ENCODE data around the gene RIC8B. TPM values are rescaled to one million over a fixed set of nuclear protein-coding genes. Genes with fewer than 3 reads are reported as not detected.
A peak's percentile ranks its signal among the peaks of the same experiment; 100 is the strongest.

Gene RIC8B
- total RNA-seq, 1 experiment from 2014 or later: 14.9 TPM

DNA sequence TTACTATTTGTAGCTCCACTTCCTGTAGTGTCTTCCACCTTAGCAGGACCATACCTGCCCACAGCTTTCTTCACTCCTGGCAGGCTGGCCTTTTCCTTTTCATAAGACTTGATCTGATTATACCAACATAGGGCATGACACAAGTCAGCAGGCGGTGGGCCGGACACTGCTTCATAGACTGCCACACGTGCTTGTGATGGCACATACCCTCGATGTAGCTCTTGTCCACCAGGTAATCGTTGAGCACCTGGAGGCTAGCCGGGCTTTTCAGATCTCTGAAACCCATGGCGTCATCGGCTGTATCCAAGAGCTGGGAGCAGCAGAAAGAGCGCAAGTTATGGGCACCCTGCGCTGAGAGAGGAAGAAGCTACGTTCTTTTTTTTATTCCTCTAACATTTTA is 127.6 kb downstream of the RIC8B start:
- peaks cover 5% of the 10 kb centered on the region; the same call in 1 of the 2 replicates for H3K4me1 ChIP-seq (replicated peaks; ENCODE audit: insufficient read depth)

GRCh38 chr12:106903241-106903945 is 128.9 kb downstream of the RIC8B start:
- Histone ChIP-seq H4K20me1 (ENCODE audit: insufficient read depth) (no peaks in the 10 kb centered on the region; the same call in 1 of the 2 replicates), H3K4me2 (peak overlapping the region; percentile 84), H3K4me1 (replicated peaks; ENCODE audit: insufficient read depth) (peaks cover 5% of the 10 kb centered on the region; the same call in 1 of the 2 replicates), H3K9me2 (ENCODE audit: insufficient read depth) (no peaks in the 10 kb centered on the region), H2AFZ (0 out of 2 replicates have a peak overlapping the region, but pooled peaks have one; percentile 62), H3K4me3 (peak overlapping the region; percentile 46; the same call in 1 of the 2 replicates), H3K79me2 (ENCODE audit: low read depth) (no peaks in the 10 kb centered on the region), H3K36me3 (ENCODE audit: low read depth) (no peaks in the 10 kb centered on the region), H3K9me3 (ENCODE audit: insufficient read depth, low read depth) (no peaks in the 10 kb centered on the region; the same call in 1 of the 2 replicates), H3K27me3 (ENCODE audit: insufficient read depth, low read depth) (no peaks in the 10 kb centered on the region), H3F3A (ENCODE audit: insufficient read depth, low read depth) (no peaks in the 10 kb centered on the region), H3K27ac (no peak overlapping the region)
- ChIA-PET POLR2A (ENCODE audit: unreplicated experiment) (interaction anchor here (0.7 kb wide), 1 partner anchor 635 kb away, joined by 3 read pairs; no protein-coding TSS in a partner anchor), CTCF (no interaction called here)
- DNase-seq: peak in 1 of 2 experiments; percentile 70
- intact Hi-C loops (cut with micrococcal nuclease; ENCODE audit: unreplicated experiment): no loop called here
- no TSS peak for BruUV-seq (replicated peaks)
- TF ChIP-seq CTCF (conservative IDR thresholded peaks at IDR 0.05) (no peak), EZH2 (IDR thresholded peaks at IDR 0.05; ENCODE audit: low read depth) (no peak)

More for the DNA sequence above, 127.6 kb downstream of the RIC8B start:
- Histone ChIP-seq H3K36me3 (ENCODE audit: low read depth) (no peaks in the 10 kb centered on the region), H3F3A (ENCODE audit: insufficient read depth, low read depth) (no peaks in the 10 kb centered on the region), H3K27me3 (ENCODE audit: insufficient read depth, low read depth) (no peaks in the 10 kb centered on the region), H3K27ac (no peak overlapping the region), H3K79me2 (ENCODE audit: low read depth) (no peaks in the 10 kb centered on the region), H3K9me3 (ENCODE audit: insufficient read depth, low read depth) (no peaks in the 10 kb centered on the region; the same call in 1 of the 2 replicates), H3K4me2 (no peak overlapping the region), H2AFZ (no peak overlapping the region), H3K9me2 (ENCODE audit: insufficient read depth) (no peaks in the 10 kb centered on the region), H3K4me3 (no peak overlapping the region), H4K20me1 (ENCODE audit: insufficient read depth) (no peaks in the 10 kb centered on the region; the same call in 1 of the 2 replicates)
- BruUV-seq (replicated peaks): no TSS peak
- DNase-seq: no peak
- ChIA-PET CTCF (interaction anchor here (0.7 kb wide), 1 partner anchor 18 kb away, joined by 3 read pairs; no protein-coding TSS in a partner anchor), POLR2A (ENCODE audit: unreplicated experiment) (no interaction called here)
- intact Hi-C loops (cut with micrococcal nuclease; ENCODE audit: unreplicated experiment): no loop called here
- TF ChIP-seq EZH2 (IDR thresholded peaks at IDR 0.05; ENCODE audit: low read depth): no peak
- no peak for TF ChIP-seq CTCF (conservative IDR thresholded peaks at IDR 0.05)

- H3F3A ChIP-seq (ENCODE audit: insufficient read depth, low read depth): no peaks in the 10 kb centered on the region
- TF ChIP-seq CTCF (conservative IDR thresholded peaks at IDR 0.05) (no peak), EZH2 (IDR thresholded peaks at IDR 0.05; ENCODE audit: low read depth) (no peak)
- CTCF ChIA-PET: no interaction called here
- 0 out of 2 replicates have a peak, but pooled peaks cover 5% of the 10 kb centered on the region for H3K4me1 ChIP-seq (replicated peaks; ENCODE audit: insufficient read depth)
- H3K36me3 ChIP-seq (ENCODE audit: low read depth): no peaks in the 10 kb centered on the region
- H3K4me3 ChIP-seq: no peak overlapping the region
- H3K79me2 ChIP-seq (ENCODE audit: low read depth): no peaks in the 10 kb centered on the region
- no peaks in the 10 kb centered on the region; the same call in 1 of the 2 replicates for H3K9me3 ChIP-seq (ENCODE audit: insufficient read depth, low read depth)
- H4K20me1 ChIP-seq (ENCODE audit: insufficient read depth): no peaks in the 10 kb centered on the region; the same call in 1 of the 2 replicates
- no peaks in the 10 kb centered on the region for H3K27me3 ChIP-seq (ENCODE audit: insufficient read depth, low read depth)
- no peak overlapping the region for H3K27ac ChIP-seq
- POLR2A ChIA-PET (ENCODE audit: unreplicated experiment): no interaction called here
- intact Hi-C loops (cut with micrococcal nuclease; ENCODE audit: unreplicated experiment): no loop called here
- no peak for DNase-seq
- no peak overlapping the region for H3K4me2 ChIP-seq
- no peaks in the 10 kb centered on the region for H3K9me2 ChIP-seq (ENCODE audit: insufficient read depth)
- BruUV-seq (replicated peaks): no TSS peak
- H2AFZ ChIP-seq: no peak overlapping the region
These were observed 132.2 kb downstream of the RIC8B start for GRCh38 chr12:106906715-106907114.
